GM12878 (cell line): ENCODE data around the gene YPEL2. TPM values are rescaled to one million over a fixed set of nuclear protein-coding genes. Genes with fewer than 3 reads are reported as not detected.

Source experiments
- ATAC-seq: fragments of 200-7000 bp; cut with Tn5 transposase; 3 replicates; pipeline ENCODE4 v1.9.1; 2020; ENCODE audit warnings: mild to moderate bottlenecking, moderate library complexity
- BruUV-seq: library from RNA; stranded (reverse); fragments of 400-500 nt; replicated peaks from 2 replicates; lab custom pipeline; 2021; lab: Mats Ljungman, UMichigan
- CTCF ChIA-PET: fragments of 300-600 bp; sonication (Branson Sonifier 250); formaldehyde crosslinking; extraction: SDS; loops from one replicate; lab custom pipeline; 2021; ENCODE audit warnings: inconsistent platforms; lab: Yijun Ruan, JAX
- POLR2A ChIA-PET: fragments of 350-600 bp; formaldehyde crosslinking; extraction: SDS; loops from one replicate; lab custom pipeline; 2021; ENCODE audit warnings: inconsistent platforms; lab: Charles Lee
- RAD21 ChIA-PET: fragments of 300-600 bp; sonication (Branson Sonifier 250); formaldehyde crosslinking; loops from one replicate; lab custom pipeline; 2023; ENCODE audit warnings: antibody characterized with exemption; ENCODE audit not compliant: unreplicated experiment; lab: Charles Lee
- SMC1A ChIA-PET: fragments of 300-600 bp; sonication (Branson Sonifier 250); formaldehyde crosslinking; loops from one replicate; lab custom pipeline; 2023; ENCODE audit not compliant: unreplicated experiment, uncharacterized antibody; lab: Charles Lee
- DNase-seq: peaks from one replicate; pipeline ENCODE4 v3.0.0-alpha.2; 2011; ENCODE audit warnings: low read depth, low spot score
- FAIRE-seq: peaks from 3 replicates; lab custom pipeline; 2011; peaks lifted over from hg19 to GRCh38; lab: Jason Lieb, UNC
- H2AFZ ChIP-seq: 2 replicates; pipeline ENCODE4 v1.6.0; 2011; ENCODE audit warnings: low read depth, low read length, control low read depth; ENCODE audit not compliant: control insufficient read depth
- H3K27ac ChIP-seq: 2 replicates; pipeline ENCODE4 v1.5.1; 2011; ENCODE audit warnings: control low read depth; ENCODE audit not compliant: control insufficient read depth, insufficient read depth
- H3K27me3 ChIP-seq, 2 experiments: replicated peaks in 1 of 2; 2 replicates each; pipeline versions ENCODE4 v1.6.0 to v1.6.1; 2011; ENCODE audit warnings: low read length in 1 of 2; ENCODE audit not compliant: control insufficient read depth in 2 of 2, insufficient read depth in 2 of 2
- H3K36me3 ChIP-seq, 2 experiments: 2 replicates each; pipeline ENCODE4 v1.5.1; 2011; ENCODE audit warnings: low read length in 1 of 2; ENCODE audit not compliant: control insufficient read depth in 2 of 2, insufficient read depth in 2 of 2
- H3K4me1 ChIP-seq: 2 replicates; pipeline ENCODE4 v1.6.1; 2011; ENCODE audit warnings: mild to moderate bottlenecking, low read length, moderate library complexity, mixed read lengths; ENCODE audit not compliant: control insufficient read depth, insufficient read depth
- H3K4me2 ChIP-seq: 2 replicates; pipeline ENCODE4 v1.6.0; 2011; ENCODE audit warnings: control low read depth; ENCODE audit not compliant: control insufficient read depth, insufficient read depth
- H3K4me3 ChIP-seq: fragments of 200-600 bp; sonication (generic); 2 replicates; pipeline ENCODE4 v1.5.1; 2016
- H3K79me2 ChIP-seq: 2 replicates; pipeline ENCODE4 v1.6.0; 2011; ENCODE audit warnings: low read length; ENCODE audit not compliant: control insufficient read depth, insufficient read depth
- H3K9ac ChIP-seq: 2 replicates; pipeline ENCODE4 v1.8.0; 2011; ENCODE audit warnings: low read length, control low read depth, mixed read lengths; ENCODE audit not compliant: control insufficient read depth, insufficient read depth
- H3K9me3 ChIP-seq: replicated peaks from 3 replicates; pipeline ENCODE4 v1.5.1; 2011; ENCODE audit warnings: mild to moderate bottlenecking, low read length; ENCODE audit not compliant: control insufficient read depth, insufficient read depth
- H4K20me1 ChIP-seq: 2 replicates; pipeline ENCODE4 v1.6.0; 2011; ENCODE audit not compliant: control insufficient read depth, insufficient read depth
- LARP7 ChIP-seq: fragments of 450-650 bp; IDR thresholded peaks from 2 replicates; pipeline ENCODE4 v1.6.1; 2017; ENCODE audit warnings: mild to moderate bottlenecking
- MAX ChIP-seq: IDR thresholded peaks from 2 replicates; pipeline ENCODE4 v1.6.1; 2012; ENCODE audit warnings: low read depth, low read length, improper control_type of control experiment
- MEF2A ChIP-seq: IDR thresholded peaks from 2 replicates; pipeline ENCODE4 v1.6.1; 2011; ENCODE audit warnings: low read depth, mild to moderate bottlenecking, low read length, moderate library complexity; ENCODE audit not compliant: insufficient read depth
- PAX8 ChIP-seq: fragments of 450-650 bp; IDR thresholded peaks from 2 replicates; pipeline ENCODE4 v1.6.1; 2017; ENCODE audit warnings: mild to moderate bottlenecking, moderate library complexity
- RCOR1 ChIP-seq: conservative IDR thresholded peaks from 2 replicates; pipeline ENCODE4 v1.6.1; 2012; ENCODE audit warnings: low read depth, low read length, improper control_type of control experiment
- ZBTB33 ChIP-seq: fragments of 450-650 bp; IDR thresholded peaks from 2 replicates; pipeline ENCODE4 v1.6.1; 2017; ENCODE audit warnings: mild to moderate bottlenecking
- WGBS: methylation state at CpG from one replicate; pipeline ENCODE4 v1.1.6; 2016; ENCODE audit warnings: low lambda C conversion rate; ENCODE audit not compliant: insufficient replicate concordance, insufficient coverage; ENCODE audit errors: missing lambda C conversion rate; 5-methylcytosine and 5-hydroxymethylcytosine counted together
- in situ Hi-C: fragments of 300-500 bp; cut with MboI; formaldehyde crosslinking; loops from 9 replicates; pipeline ENCODE4 v1.14.3; 2018; ENCODE audit warnings: mixed read lengths
- intact Hi-C: fragments of 100-400 bp; cut with micrococcal nuclease; formaldehyde crosslinking; loops from one replicate; pipeline ENCODE4 v1.14.2; 2022; ENCODE audit not compliant: unreplicated experiment
- polyA plus RNA-seq, 11 experiments: library from polyadenylated mRNA; depleted of rRNA in 4 of 11; unstranded in 6 of 11; stranded (reverse) in 5 of 11; fragments of >200 nt; fragmentation: Nextera tagmentation in 4 of 11; fragmentation: Illumina TruSeq in 1 of 11; extraction: Ambion mirVana in 4 of 11; extraction: Trizol in 1 of 11; gene quantifications; 1 replicate in 1 of 11; 2 replicates in 10 of 11; pipeline versions ENCODE4 v1.2.1 to v1.2.3, GENCODE V29; 2011 to 2016; ENCODE audit warnings: inconsistent platforms in 2 of 11, missing spikeins in 2 of 11, low read depth in 1 of 11
- total RNA-seq, 4 experiments: library from RNA; depleted of rRNA in 3 of 4; stranded (reverse); fragments of >200 nt in 3 of 4; fragmentation: Illumina TruSeq in 1 of 4; extraction: Trizol in 1 of 4; gene quantifications; 2 replicates each; pipeline versions ENCODE4 v1.2.1 to v1.2.3, GENCODE V29; 2013 to 2021

YPEL2 gene
- total and polyA plus RNA-seq, 10 of the 15 experiments (the other 5 are each of a cell fraction or from before 2014, with no cell fraction given): 0.11 to 8.1 (median 0.48) TPM

- Histone ChIP-seq H3K4me1 (no peaks in the 10 kb centered on the region), H3K9me3 (no peaks in the 10 kb centered on the region), H2AFZ (no peak overlapping the region), H3K27ac (no peak overlapping the region), H3K4me3 (no peak overlapping the region), H3K36me3 (no peaks in the 10 kb centered on the region), H4K20me1 (no peaks in the 10 kb centered on the region), H3K27me3 (no peaks in the 10 kb centered on the region), H3K9ac (no peak overlapping the region), H3K4me2 (no peak overlapping the region), H3K79me2 (no peaks in the 10 kb centered on the region)
- in situ Hi-C loops: no loop called here
- ATAC-seq (no peak), DNase-seq (no peak), FAIRE-seq (no peak)
- no peak for TF ChIP-seq LARP7
- TF ChIP-seq PAX8: no peak
- no peak for TF ChIP-seq MEF2A
- TF ChIP-seq MAX: no peak
- no peak for TF ChIP-seq ZBTB33
- TF ChIP-seq RCOR1: no peak
- CTCF ChIA-PET: interaction anchor here (1.0 to 1.6 kb wide), 3 partner anchors 23 to 92 kb away, joined by 3 read pairs; no protein-coding TSS in a partner anchor
- 77% methylated on average over 4 of the region's 4 CpGs for WGBS
- BruUV-seq: no TSS peak
- RAD21 ChIA-PET: no interaction called here
- intact Hi-C loops: no loop called here
- POLR2A ChIA-PET: no interaction called here
- SMC1A ChIA-PET: interaction anchor here (0.6 to 2.0 kb wide), 4 partner anchors 19 to 92 kb away, joined by 3 to 5 read pairs (median 4); no protein-coding TSS in a partner anchor
Measured at GRCh38 chr17:59402760-59403159, 71.3 kb downstream of the YPEL2 start.
